Muscle of leg (tissue), 11 donors: ENCODE data around the gene CDH3. TPM values are rescaled to one million over a fixed set of nuclear protein-coding genes. Genes with fewer than 3 reads are reported as not detected.

Experiments
- DNase-seq: peaks from one replicate; pipeline ENCODE4 v3.0.0; 2013
- H3K27ac ChIP-seq: one replicate; pipeline ENCODE4 v1.5.1; 2013; ENCODE audit warnings: mild to moderate bottlenecking, low read length, control low read depth
- H3K27me3 ChIP-seq: one replicate; pipeline ENCODE4 v1.6.1; 2013; ENCODE audit warnings: low read length; ENCODE audit not compliant: control insufficient read depth, insufficient read depth
- H3K36me3 ChIP-seq: one replicate; pipeline ENCODE4 v1.6.1; 2013; ENCODE audit warnings: low read length; ENCODE audit not compliant: control insufficient read depth, insufficient read depth
- H3K4me1 ChIP-seq: one replicate; pipeline ENCODE4 v1.6.1; 2013; ENCODE audit warnings: low read length; ENCODE audit not compliant: control insufficient read depth, insufficient read depth
- H3K4me3 ChIP-seq: one replicate; pipeline ENCODE4 v1.5.1; 2013; ENCODE audit warnings: low read length, control low read depth
- H3K9me3 ChIP-seq: replicated peaks from 2 replicates; pipeline ENCODE4 v1.6.1; 2013; ENCODE audit warnings: low read depth, low read length; ENCODE audit not compliant: control insufficient read depth
- whole genome bisulfite sequencing: methylation state at CpG from one replicate; pipeline ENCODE4 v1.1.5; 2013; ENCODE audit warnings: missing lambda C conversion rate; ENCODE audit not compliant: insufficient coverage; 5-methylcytosine and 5-hydroxymethylcytosine counted together
- polyA plus RNA-seq, 8 donors: library from polyadenylated mRNA; unstranded; fragments of 120-200 nt; gene quantifications; one replicate each; pipeline versions ENCODE4 v1.2.1 to v1.2.3, GENCODE V29; 2013; ENCODE audit warnings: inconsistent platforms in 1 of 8, low replicate concordance in 1 of 8; ENCODE audit not compliant: insufficient read length in 8 of 8, insufficient read depth in 1 of 8
- total RNA-seq: library from RNA; stranded (reverse); fragments of 120-200 nt; gene quantifications from one replicate; pipeline ENCODE4 v1.2.4, GENCODE V29; 2013

CDH3 gene
- total and polyA plus RNA-seq, 9 donors, result 0.23 to 12.7 (median 0.50) TPM

DNA sequence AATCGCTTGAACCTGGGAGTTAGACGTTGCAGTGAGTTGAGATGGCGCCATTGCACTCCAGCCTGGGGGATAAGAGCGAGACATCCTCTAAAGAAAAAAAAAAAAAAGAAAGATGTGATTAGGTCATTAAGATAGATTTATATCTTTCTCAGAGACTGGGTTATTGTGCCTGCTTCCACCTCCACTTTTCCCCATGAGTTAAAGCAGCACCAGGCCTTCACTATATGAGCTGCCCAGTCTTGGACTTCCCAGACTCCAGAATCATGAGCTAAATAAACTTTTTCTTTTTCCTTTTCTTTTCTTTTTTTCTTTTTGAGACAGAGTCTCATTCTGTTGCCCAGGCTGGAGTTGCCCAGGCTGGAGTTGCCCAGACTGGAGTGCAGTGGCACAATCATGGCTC is 72.6 kb downstream of the CDH3 start:
- Histone ChIP-seq H3K27me3 (peaks cover 4% of the 10 kb centered on the region), H3K4me3 (no peak overlapping the region), H3K4me1 (no peaks in the 10 kb centered on the region), H3K27ac (no peak overlapping the region), H3K36me3 (no peaks in the 10 kb centered on the region), H3K9me3 (peaks cover 2% of the 10 kb centered on the region)
- 95% methylated on average over 3 of the region's 4 CpGs for WGBS
- no peak for DNase-seq

DNA sequence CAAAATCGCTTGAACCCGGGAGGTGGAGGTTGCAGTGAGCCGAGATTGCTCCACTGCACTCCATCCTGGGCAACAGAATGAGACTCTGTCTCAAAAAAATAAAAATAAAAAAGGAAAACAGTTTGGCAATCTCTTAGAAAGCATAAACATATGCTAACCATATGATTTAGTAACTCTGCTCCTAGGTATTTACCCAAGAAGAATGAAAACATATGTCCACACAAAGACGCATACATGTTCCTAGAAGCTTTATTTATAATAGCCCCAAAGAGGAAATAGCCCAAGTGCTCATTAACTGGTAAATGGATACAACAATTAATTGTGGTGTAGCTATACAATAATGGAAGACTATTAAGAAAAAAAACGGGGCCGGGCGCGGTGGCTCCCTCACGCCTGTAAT is 73.5 kb downstream of the CDH3 start:
- no peak overlapping the region for H3K4me3 ChIP-seq
- H3K4me1 ChIP-seq, result no peaks in the 10 kb centered on the region
- H3K27ac ChIP-seq, result no peak overlapping the region
- peaks cover 2% of the 10 kb centered on the region for H3K9me3 ChIP-seq
- H3K27me3 ChIP-seq, result peaks cover under 1% of the 10 kb centered on the region
- H3K36me3 ChIP-seq, result no peaks in the 10 kb centered on the region
- DNase-seq, result no peak
- 60% methylated on average over 4 of the region's 9 CpGs for WGBS

DNA sequence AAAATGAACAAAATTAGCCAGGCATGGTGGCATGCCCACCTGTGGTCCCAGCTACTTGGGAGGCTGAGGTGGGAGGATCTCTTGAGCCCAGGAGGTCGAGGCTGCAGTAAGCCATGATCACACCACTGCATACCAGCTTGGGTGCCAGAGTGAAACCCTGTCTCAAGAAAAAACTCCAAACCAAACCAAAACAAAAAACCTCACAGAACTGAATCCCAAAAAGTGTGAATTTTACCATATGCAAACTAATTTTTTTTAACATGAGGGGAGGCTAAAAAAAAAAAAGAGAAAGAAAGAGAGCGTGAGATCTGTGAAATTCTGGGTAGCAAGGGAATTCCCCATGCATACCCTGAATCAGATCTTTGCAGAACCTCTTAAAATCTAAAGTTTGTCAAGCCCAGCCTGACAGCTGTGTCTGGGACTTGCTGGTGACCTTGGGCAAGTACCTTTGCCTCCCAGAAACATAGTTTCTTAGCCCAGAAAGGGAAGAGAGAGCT is 74.9 kb downstream of the CDH3 start:
- DNase-seq, result no peak
- Histone ChIP-seq H3K36me3 (no peaks in the 10 kb centered on the region), H3K4me1 (no peaks in the 10 kb centered on the region), H3K9me3 (peaks cover 2% of the 10 kb centered on the region), H3K27me3 (peaks cover 3% of the 10 kb centered on the region), H3K4me3 (no peak overlapping the region), H3K27ac (no peak overlapping the region)
- no CpG with 5 or more reads among the region's 2 CpGs for WGBS

DNA sequence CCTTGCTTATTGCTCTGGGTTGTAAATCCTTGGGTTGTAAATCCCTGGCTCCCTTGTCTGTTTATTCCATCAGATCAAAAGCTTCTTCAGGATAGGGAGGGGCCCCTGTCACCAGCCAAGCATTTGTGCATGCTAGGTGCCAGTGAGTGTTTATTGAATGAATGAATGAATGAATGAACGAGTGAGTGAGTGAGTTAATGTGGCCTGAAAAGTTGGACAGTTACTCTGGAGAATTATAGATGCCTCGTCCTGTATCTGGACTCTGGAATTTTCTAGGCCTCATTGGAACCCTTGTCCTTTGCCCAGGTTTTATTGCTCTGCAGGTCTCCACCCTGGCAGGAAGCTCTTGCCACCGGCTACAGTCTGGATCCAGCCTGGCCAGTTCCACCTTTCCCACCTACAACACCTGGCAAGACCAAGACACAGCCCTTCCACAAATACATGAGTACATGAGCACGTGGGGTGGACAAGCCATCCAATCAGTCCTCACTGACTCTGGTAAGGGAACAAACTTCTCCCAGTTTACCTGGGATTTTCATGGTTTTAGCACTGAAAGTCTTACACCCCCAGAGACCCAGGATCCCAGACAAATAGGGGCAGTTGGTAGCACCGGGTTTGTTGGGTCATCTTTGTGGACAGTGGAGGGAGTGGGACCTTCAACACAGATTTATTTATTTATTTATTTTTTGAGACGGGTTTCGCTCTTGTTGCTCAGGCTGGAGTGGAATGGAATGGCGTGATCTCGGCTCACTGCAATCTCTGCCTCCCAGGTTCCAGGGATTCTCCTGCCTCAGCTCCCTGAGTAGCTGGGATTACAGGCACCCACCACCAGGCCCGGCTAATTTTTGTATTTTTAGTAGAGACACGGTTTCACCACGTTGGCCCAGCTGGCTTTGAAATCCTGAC is 77.3 kb downstream of the CDH3 start:
- Histone ChIP-seq H3K27me3 (peaks cover 5% of the 10 kb centered on the region), H3K27ac (no peak overlapping the region), H3K36me3 (no peaks in the 10 kb centered on the region), H3K9me3 (peaks cover 2% of the 10 kb centered on the region), H3K4me1 (no peaks in the 10 kb centered on the region), H3K4me3 (no peak overlapping the region)
- no peak for DNase-seq
- 51% methylated on average over 6 of the region's 12 CpGs for WGBS

DNA sequence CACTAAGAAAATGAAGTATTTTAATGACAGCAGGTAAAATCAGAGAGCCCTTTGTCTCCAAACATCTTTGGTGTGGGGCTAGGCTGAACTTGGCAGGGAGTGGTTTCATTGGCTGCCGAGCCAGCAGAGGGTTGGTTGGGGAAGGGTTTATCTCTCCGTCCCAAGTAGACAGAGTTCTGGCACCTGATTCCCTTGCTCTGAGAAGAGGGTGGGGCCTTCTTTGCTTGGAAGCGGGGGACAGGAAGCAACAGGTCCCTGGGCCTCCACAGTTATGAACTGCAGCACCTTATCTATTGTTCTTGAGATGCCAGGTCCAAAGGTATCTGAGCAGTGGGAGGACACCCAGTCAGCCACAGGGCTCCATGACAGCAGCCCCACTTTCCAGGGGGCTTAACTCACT is 79.7 kb downstream of the CDH3 start:
- Histone ChIP-seq H3K27ac (no peak overlapping the region), H3K4me3 (no peak overlapping the region), H3K4me1 (no peaks in the 10 kb centered on the region), H3K27me3 (peaks cover 5% of the 10 kb centered on the region), H3K9me3 (no peaks in the 10 kb centered on the region), H3K36me3 (no peaks in the 10 kb centered on the region)
- WGBS, result 45% methylated on average over 3 of the region's 3 CpGs
- no peak for DNase-seq

DNA sequence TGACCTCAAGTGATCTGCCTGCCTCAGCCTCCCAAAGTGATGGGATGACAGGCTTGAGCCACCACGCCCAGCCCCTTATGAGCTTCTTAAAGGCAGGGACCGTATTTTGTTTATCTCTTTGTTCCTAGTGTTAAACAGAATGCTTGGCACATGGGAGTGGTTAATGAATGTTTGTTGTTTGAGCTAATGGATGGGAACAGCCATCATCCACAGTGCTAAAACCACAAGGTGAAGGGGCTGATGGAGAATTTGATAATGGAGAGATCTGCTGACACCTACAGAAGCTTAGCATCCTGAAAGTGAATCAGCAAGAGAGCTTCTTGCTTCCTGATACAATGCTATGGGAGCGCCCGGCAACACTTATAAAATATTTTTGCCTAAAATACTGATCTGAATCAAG is 83.4 kb downstream of the CDH3 start:
- H3K9me3 ChIP-seq, result no peaks in the 10 kb centered on the region
- no peaks in the 10 kb centered on the region for H3K36me3 ChIP-seq
- WGBS, result no CpG with 5 or more reads among the region's 4 CpGs
- no peak overlapping the region for H3K4me3 ChIP-seq
- no peak overlapping the region for H3K27ac ChIP-seq
- DNase-seq, result no peak
- H3K4me1 ChIP-seq, result peaks cover 3% of the 10 kb centered on the region
- H3K27me3 ChIP-seq, result peaks cover 14% of the 10 kb centered on the region

DNA sequence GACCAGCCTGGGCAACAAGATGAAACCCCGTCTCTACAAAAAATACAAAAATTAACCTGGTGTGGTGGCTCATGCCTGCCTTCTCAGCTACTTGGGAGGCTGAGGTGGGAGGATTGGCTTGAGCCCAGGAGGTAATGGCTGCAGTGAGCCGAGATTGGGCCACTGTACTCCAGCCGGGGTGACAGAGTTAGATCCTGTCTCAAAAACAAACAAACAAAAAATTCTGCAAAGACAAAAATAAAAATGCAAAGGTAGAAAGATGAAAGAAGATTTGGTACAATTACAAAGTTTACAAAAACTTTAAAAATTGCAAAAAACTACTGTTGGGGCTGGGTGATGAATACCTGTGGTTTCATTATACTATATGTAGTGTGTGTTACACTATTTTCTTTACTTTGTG is 86.5 kb downstream of the CDH3 start:
- DNase-seq, result no peak
- peaks cover 39% of the 10 kb centered on the region for H3K27me3 ChIP-seq
- H3K27ac ChIP-seq, result no peak overlapping the region
- H3K4me1 ChIP-seq, result peaks cover 3% of the 10 kb centered on the region
- H3K4me3 ChIP-seq, result no peak overlapping the region
- no peaks in the 10 kb centered on the region for H3K9me3 ChIP-seq
- no CpG with 5 or more reads among the region's 3 CpGs for WGBS
- H3K36me3 ChIP-seq, result no peaks in the 10 kb centered on the region

DNA sequence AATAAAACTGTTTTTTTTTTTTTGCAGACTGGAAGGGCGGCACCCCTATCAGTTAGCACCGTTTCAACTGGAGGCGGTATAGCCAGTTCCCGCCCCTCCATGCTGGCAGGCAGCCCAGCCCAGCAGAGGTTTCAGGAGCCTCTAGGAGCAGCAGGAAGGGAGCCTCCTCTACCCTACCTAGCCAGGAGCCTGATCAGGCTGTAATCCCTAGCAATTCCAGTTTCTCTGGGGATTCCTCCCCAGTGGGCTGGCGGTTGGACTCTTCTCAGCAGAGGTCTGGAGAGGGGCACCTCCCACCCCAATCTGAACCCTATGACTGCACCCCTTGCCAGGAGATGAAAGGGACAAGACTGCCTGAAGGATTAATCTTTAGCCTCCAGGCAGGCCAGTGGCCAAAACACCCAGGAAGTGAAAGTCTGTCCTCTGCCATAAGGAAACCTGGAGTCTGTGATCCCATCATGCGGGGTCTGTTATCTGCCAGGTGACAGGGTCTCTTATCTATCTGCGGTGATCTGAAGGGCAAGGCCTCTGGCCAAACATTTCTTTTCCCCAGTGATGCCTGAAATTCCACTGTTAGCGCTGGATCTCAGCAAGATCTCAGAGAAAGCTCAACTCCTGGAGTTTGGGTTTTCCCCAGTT is 87.1 kb downstream of the CDH3 start:
- Histone ChIP-seq H3K4me3 (no peak overlapping the region), H3K9me3 (no peaks in the 10 kb centered on the region), H3K27ac (no peak overlapping the region), H3K27me3 (peaks cover 42% of the 10 kb centered on the region), H3K36me3 (no peaks in the 10 kb centered on the region), H3K4me1 (peaks cover 6% of the 10 kb centered on the region)
- 19% methylated on average over 5 of the region's 8 CpGs for WGBS
- no peak for DNase-seq

DNA sequence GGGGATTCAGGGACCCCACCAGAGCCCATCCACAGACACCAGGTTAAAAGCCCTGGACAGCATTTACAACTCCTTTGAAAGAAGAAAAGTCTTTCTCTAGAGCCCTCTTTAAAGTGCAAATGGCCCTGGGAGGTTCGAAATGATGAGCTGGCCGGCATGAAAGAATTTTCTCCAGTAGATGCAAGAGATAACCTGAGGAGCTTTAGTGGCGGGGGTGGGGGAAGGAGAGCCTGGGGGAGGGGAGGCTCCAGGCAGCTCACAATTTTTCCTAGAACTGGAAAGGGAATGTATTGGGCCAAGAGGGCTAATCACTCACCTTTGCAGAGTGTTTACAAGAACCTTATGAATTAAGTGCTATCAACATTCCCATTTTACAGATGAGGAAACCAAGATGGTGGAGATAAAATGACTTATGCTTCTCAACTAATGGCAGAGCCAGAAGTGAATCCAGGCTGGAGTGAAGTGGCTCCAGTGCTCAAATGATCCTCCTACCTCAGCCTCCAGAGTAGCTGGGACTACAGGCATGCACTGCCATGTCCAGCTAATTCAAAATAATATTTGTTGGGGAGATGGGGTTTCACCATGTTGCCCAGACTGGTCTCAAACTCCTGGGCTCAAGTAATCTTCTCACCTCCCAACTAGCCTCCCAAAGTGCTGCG is 87.8 kb downstream of the CDH3 start:
- H3K9me3 ChIP-seq, result no peaks in the 10 kb centered on the region
- no peak for DNase-seq
- no peak overlapping the region for H3K27ac ChIP-seq
- H3K36me3 ChIP-seq, result no peaks in the 10 kb centered on the region
- H3K27me3 ChIP-seq, result peaks cover 49% of the 10 kb centered on the region
- WGBS, result 20% methylated on average over 1 of the region's 4 CpGs
- peaks cover 12% of the 10 kb centered on the region for H3K4me1 ChIP-seq
- no peak overlapping the region for H3K4me3 ChIP-seq

DNA sequence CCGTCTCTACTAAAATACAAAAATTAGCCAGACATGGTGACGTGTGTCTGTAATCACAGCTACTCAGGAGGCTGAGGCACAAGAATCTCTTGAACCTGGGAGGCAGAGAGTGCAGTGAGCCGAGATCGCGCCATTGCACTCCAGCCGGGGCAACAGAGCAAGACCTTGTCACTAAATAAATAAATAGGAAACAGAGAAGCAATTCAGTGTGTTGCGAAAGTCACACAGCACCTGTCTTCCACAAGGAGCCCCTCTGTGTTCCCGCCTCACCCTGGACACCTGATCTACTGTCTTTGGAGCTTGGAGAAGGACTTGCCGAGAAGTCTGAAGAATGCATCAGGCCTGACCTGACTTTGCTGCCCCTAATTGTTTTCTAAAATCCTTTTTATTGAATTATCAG is 88.5 kb downstream of the CDH3 start:
- WGBS, result 73% methylated on average over 3 of the region's 9 CpGs
- Histone ChIP-seq H3K4me3 (no peak overlapping the region), H3K4me1 (peaks cover 16% of the 10 kb centered on the region), H3K9me3 (no peaks in the 10 kb centered on the region), H3K27ac (no peak overlapping the region), H3K36me3 (no peaks in the 10 kb centered on the region), H3K27me3 (peaks cover 56% of the 10 kb centered on the region)
- no peak for DNase-seq
